Measurements from ENCODE around the gene RARB.

The RARB gene

GRCh38 chr3:25604107-25604805 lies 176.2 kb downstream of the RARB start:
- no peak for DNase-seq (ENCODE audit: extremely low read depth, insufficient read length)
- Histone ChIP-seq H3K27me3 (replicated peaks; ENCODE audit: control insufficient read depth, insufficient read depth, low read length) (no peaks in the 10 kb centered on the region), H3K36me3 (ENCODE audit: control insufficient read depth, insufficient read depth, low read length) (no peaks in the 10 kb centered on the region; the same call in none of the 2 replicates), H3K4me3 (replicated peaks; ENCODE audit: low read depth, low read length) (no peak overlapping the region)
- no peak for TF ChIP-seq CTCF (IDR thresholded peaks at IDR 0.05; ENCODE audit: insufficient read depth, low read length, poor library complexity, severe bottlenecking)

- no peak overlapping the region for H3K4me3 ChIP-seq (replicated peaks; ENCODE audit: low read depth, low read length)
- no peak for DNase-seq (ENCODE audit: extremely low read depth, insufficient read length)
- peaks cover 4% of the 10 kb centered on the region; the same call in 1 of the 2 replicates for H3K36me3 ChIP-seq (ENCODE audit: control insufficient read depth, insufficient read depth, low read length)
- TF ChIP-seq CTCF (IDR thresholded peaks at IDR 0.05; ENCODE audit: insufficient read depth, low read length, poor library complexity, severe bottlenecking), result no peak
- H3K27me3 ChIP-seq (replicated peaks; ENCODE audit: control insufficient read depth, insufficient read depth, low read length), result no peaks in the 10 kb centered on the region
Observed at GRCh38 chr3:25610167-25610566, 182.1 kb downstream of the RARB start.

GRCh38 chr3:25610779-25611178 lies 182.7 kb downstream of the RARB start:
- DNase-seq (ENCODE audit: extremely low read depth, insufficient read length), result no peak
- TF ChIP-seq CTCF (IDR thresholded peaks at IDR 0.05; ENCODE audit: insufficient read depth, low read length, poor library complexity, severe bottlenecking), result no peak
- no peak overlapping the region for H3K4me3 ChIP-seq (replicated peaks; ENCODE audit: low read depth, low read length)
- H3K36me3 ChIP-seq (ENCODE audit: control insufficient read depth, insufficient read depth, low read length), result peaks cover 4% of the 10 kb centered on the region; the same call in 1 of the 2 replicates
- no peaks in the 10 kb centered on the region for H3K27me3 ChIP-seq (replicated peaks; ENCODE audit: control insufficient read depth, insufficient read depth, low read length)

- no peak for TF ChIP-seq CTCF (IDR thresholded peaks at IDR 0.05; ENCODE audit: insufficient read depth, low read length, poor library complexity, severe bottlenecking)
- peaks cover 4% of the 10 kb centered on the region; the same call in 1 of the 2 replicates for H3K36me3 ChIP-seq (ENCODE audit: control insufficient read depth, insufficient read depth, low read length)
- H3K27me3 ChIP-seq (replicated peaks; ENCODE audit: control insufficient read depth, insufficient read depth, low read length), result no peaks in the 10 kb centered on the region
- H3K4me3 ChIP-seq (replicated peaks; ENCODE audit: low read depth, low read length), result no peak overlapping the region
- DNase-seq (ENCODE audit: extremely low read depth, insufficient read length), result no peak
Observed at GRCh38 chr3:25611193-25611592, 183.1 kb downstream of the RARB start.

- no peak overlapping the region for H3K4me3 ChIP-seq (replicated peaks; ENCODE audit: low read depth, low read length)
- H3K27me3 ChIP-seq (replicated peaks; ENCODE audit: control insufficient read depth, insufficient read depth, low read length), result no peaks in the 10 kb centered on the region
- no peak for DNase-seq (ENCODE audit: extremely low read depth, insufficient read length)
- TF ChIP-seq CTCF (IDR thresholded peaks at IDR 0.05; ENCODE audit: insufficient read depth, low read length, poor library complexity, severe bottlenecking), result no peak
- H3K36me3 ChIP-seq (ENCODE audit: control insufficient read depth, insufficient read depth, low read length), result no peaks in the 10 kb centered on the region; the same call in 1 of the 2 replicates
Observed at GRCh38 chr3:25618028-25618427, 190.0 kb downstream of the RARB start.

Data from GM06990 (cell line).